ENCODE measurements around the gene SLC35D2.
A peak's percentile ranks its signal among the peaks of the same experiment; 100 is the strongest.

Gene SLC35D2

GRCh38 chr9:96383165-96383942 is at the start of gene SLC35D2:
Gene SLC35D2, minus strand, starts transcription at chr9:96383711. Its CDS starts 77 bp downstream, at chr9:96383634.
- DNase-seq (ENCODE audit: low read depth): peak; percentile 55

- DNase-seq (ENCODE audit: low read depth): no peak
Observed at GRCh38 chr9:96430377-96430776, 46.9 kb upstream of the SLC35D2 start.

- no peak for DNase-seq (ENCODE audit: low read depth)
Observed at GRCh38 chr9:96429732-96430131, 46.2 kb upstream of the SLC35D2 start.

- DNase-seq (ENCODE audit: low read depth): no peak
Observed at GRCh38 chr9:96425500-96426169, 42.1 kb upstream of the SLC35D2 start.

GRCh38 chr9:96423985-96424336 is 40.5 kb upstream of the SLC35D2 start:
- no peak for DNase-seq (ENCODE audit: low read depth)

- no peak for DNase-seq (ENCODE audit: low read depth)
Observed at GRCh38 chr9:96423322-96423984, 39.9 kb upstream of the SLC35D2 start.

- DNase-seq (ENCODE audit: low read depth): peak; percentile 92
Observed at GRCh38 chr9:96420468-96421219, 37.1 kb upstream of the SLC35D2 start.

GRCh38 chr9:96419691-96419969 is 36.1 kb upstream of the SLC35D2 start:
- no peak for DNase-seq (ENCODE audit: low read depth)

GRCh38 chr9:96418920-96419690 is 35.6 kb upstream of the SLC35D2 start:
- DNase-seq (ENCODE audit: low read depth): peak; percentile 9

GRCh38 chr9:96418083-96418919 is 34.8 kb upstream of the SLC35D2 start, which contains the start of gene ZNF367:
Gene ZNF367, minus strand, starts transcription at chr9:96418370. Its CDS starts 338 bp downstream, at chr9:96418032.
- peak; percentile 96 for DNase-seq (ENCODE audit: low read depth)

GRCh38 chr9:96417661-96418082 is 34.2 kb upstream of the SLC35D2 start:
- no peak for DNase-seq (ENCODE audit: low read depth)

GRCh38 chr9:96417051-96417586 is 33.6 kb upstream of the SLC35D2 start:
- DNase-seq (ENCODE audit: low read depth): peak; percentile 67

- no peak for DNase-seq (ENCODE audit: low read depth)
Observed at GRCh38 chr9:96413302-96414221, 30.1 kb upstream of the SLC35D2 start.

- DNase-seq (ENCODE audit: low read depth): no peak
Observed at GRCh38 chr9:96412174-96412913, 28.8 kb upstream of the SLC35D2 start.

- no peak for DNase-seq (ENCODE audit: low read depth)
Observed at GRCh38 chr9:96411129-96411838, 27.8 kb upstream of the SLC35D2 start.

- no peak for DNase-seq (ENCODE audit: low read depth)
Observed at GRCh38 chr9:96408409-96409280, 25.1 kb upstream of the SLC35D2 start.

Measured in amniotic epithelial cell (primary cell).